Type B pancreatic cell (in vitro differentiated cells): ENCODE data around the gene TM4SF1. TPM values are rescaled to one million over a fixed set of nuclear protein-coding genes. Genes with fewer than 3 reads are reported as not detected.

ENCODE experiments used
- DNase-seq: peaks from one replicate; pipeline ENCODE4 v3.0.0; 2021; ENCODE audit warnings: mixed read lengths; ENCODE audit not compliant: unreplicated experiment; ENCODE audit errors: extremely low spot score
- H3K27ac Mint-ChIP-seq: 2 replicates; pipeline ENCODE4 v1.8.0; 2021; ENCODE audit warnings: mild to moderate bottlenecking, mixed read lengths
- H3K27me3 Mint-ChIP-seq: 2 replicates; pipeline ENCODE4 v1.8.0; 2021; ENCODE audit warnings: mixed read lengths
- H3K36me3 Mint-ChIP-seq: 2 replicates; pipeline ENCODE4 v1.8.0; 2021; ENCODE audit warnings: mixed read lengths
- H3K4me1 Mint-ChIP-seq: one replicate; pipeline ENCODE4 v1.8.0; 2021; ENCODE audit warnings: mixed read lengths; ENCODE audit not compliant: unreplicated experiment
- H3K4me3 Mint-ChIP-seq: 2 replicates; pipeline ENCODE4 v1.8.0; 2021; ENCODE audit warnings: mild to moderate bottlenecking, mixed read lengths
- H3K9me3 Mint-ChIP-seq: 2 replicates; pipeline ENCODE4 v1.8.0; 2021; ENCODE audit warnings: mixed read lengths
- CTCF ChIP-seq: fragments of 200-600 bp; sonication (generic); conservative IDR thresholded peaks from 2 replicates; pipeline ENCODE4 v1.5.0; 2021; ENCODE audit warnings: antibody characterized with exemption, mild to moderate bottlenecking
- total RNA-seq: library from RNA; stranded (reverse); gene quantifications from 2 replicates; pipeline ENCODE4 v1.2.1, GENCODE V29; 2021; ENCODE audit warnings: low replicate concordance

Gene TM4SF1
- total RNA-seq, 1 donor from 2014 or later: 39.4 TPM

DNA sequence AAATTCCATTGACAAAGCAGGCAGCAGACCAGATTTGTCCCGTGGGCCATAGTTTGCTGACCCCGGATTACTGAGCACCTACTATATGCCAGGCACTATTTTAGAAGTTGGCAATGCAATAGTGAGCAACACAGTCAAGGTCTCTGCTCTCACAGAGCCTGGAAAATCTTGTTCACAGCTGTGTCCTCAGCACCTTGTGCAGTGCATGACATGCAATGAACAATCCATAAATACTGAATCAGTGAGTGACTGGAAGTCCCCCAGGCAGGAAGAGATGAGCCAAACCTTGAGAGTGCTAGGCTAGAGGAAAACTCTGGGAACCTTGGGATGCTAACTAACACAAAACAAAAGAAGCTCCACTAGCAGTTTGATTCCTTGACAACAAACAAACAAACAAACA lies 14.4 kb downstream of the TM4SF1 start:
- peaks cover 16% of the 10 kb centered on the region for H3K4me1 Mint-ChIP-seq
- DNase-seq: no peak
- TF ChIP-seq CTCF: no peak
- no peaks in the 10 kb centered on the region for H3K36me3 Mint-ChIP-seq
- H3K27ac Mint-ChIP-seq: no peak overlapping the region
- H3K27me3 Mint-ChIP-seq: no peaks in the 10 kb centered on the region
- no peaks in the 10 kb centered on the region for H3K9me3 Mint-ChIP-seq
- no peak overlapping the region for H3K4me3 Mint-ChIP-seq

- no peak for DNase-seq
- no peaks in the 10 kb centered on the region for H3K9me3 Mint-ChIP-seq
- H3K36me3 Mint-ChIP-seq: no peaks in the 10 kb centered on the region
- no peak overlapping the region for H3K27ac Mint-ChIP-seq
- no peaks in the 10 kb centered on the region for H3K27me3 Mint-ChIP-seq
- no peak for TF ChIP-seq CTCF
- no peak overlapping the region for H3K4me3 Mint-ChIP-seq
- peaks cover 18% of the 10 kb centered on the region for H3K4me1 Mint-ChIP-seq
These were observed 15.1 kb downstream of the TM4SF1 start for GRCh38 chr3:149362366-149362765.

DNA sequence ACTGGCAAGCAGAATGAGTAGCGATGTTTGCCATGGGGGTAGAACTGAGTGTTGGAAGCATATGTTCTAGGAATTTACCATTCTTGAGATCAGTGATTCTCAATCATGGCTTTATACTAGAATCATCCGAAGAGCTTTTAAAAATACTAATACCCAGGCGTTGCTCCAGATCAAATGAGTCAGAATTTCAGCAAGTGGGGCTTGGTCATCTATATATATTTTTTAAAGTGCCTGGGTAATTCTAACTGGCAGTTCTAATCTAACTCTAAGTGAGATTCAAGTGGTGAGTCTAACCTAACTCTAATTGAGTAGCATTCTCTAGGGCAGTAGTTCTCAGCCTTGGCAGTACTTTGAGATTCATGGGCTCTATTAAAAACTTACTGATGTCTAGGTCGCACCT lies 20.8 kb downstream of the TM4SF1 start:
- H3K27me3 Mint-ChIP-seq: no peaks in the 10 kb centered on the region
- no peaks in the 10 kb centered on the region for H3K9me3 Mint-ChIP-seq
- H3K4me3 Mint-ChIP-seq: no peak overlapping the region
- H3K4me1 Mint-ChIP-seq: peaks cover 11% of the 10 kb centered on the region
- H3K27ac Mint-ChIP-seq: no peak overlapping the region
- no peak for TF ChIP-seq CTCF
- no peak for DNase-seq
- no peaks in the 10 kb centered on the region for H3K36me3 Mint-ChIP-seq

- TF ChIP-seq CTCF: no peak
- Mint-ChIP-seq H3K27me3 (no peaks in the 10 kb centered on the region), H3K4me3 (no peak overlapping the region), H3K27ac (no peak overlapping the region), H3K9me3 (no peaks in the 10 kb centered on the region), H3K4me1 (peaks cover 11% of the 10 kb centered on the region), H3K36me3 (no peaks in the 10 kb centered on the region)
- DNase-seq: no peak
These were observed 21.3 kb downstream of the TM4SF1 start for GRCh38 chr3:149356044-149356592.

GRCh38 chr3:149353581-149354184 lies 23.8 kb downstream of the TM4SF1 start:
- no peak overlapping the region for H3K4me3 Mint-ChIP-seq
- TF ChIP-seq CTCF: no peak
- no peak overlapping the region for H3K27ac Mint-ChIP-seq
- no peaks in the 10 kb centered on the region for H3K27me3 Mint-ChIP-seq
- no peaks in the 10 kb centered on the region for H3K36me3 Mint-ChIP-seq
- no peak for DNase-seq
- H3K4me1 Mint-ChIP-seq: peaks cover 11% of the 10 kb centered on the region
- H3K9me3 Mint-ChIP-seq: no peaks in the 10 kb centered on the region

DNA sequence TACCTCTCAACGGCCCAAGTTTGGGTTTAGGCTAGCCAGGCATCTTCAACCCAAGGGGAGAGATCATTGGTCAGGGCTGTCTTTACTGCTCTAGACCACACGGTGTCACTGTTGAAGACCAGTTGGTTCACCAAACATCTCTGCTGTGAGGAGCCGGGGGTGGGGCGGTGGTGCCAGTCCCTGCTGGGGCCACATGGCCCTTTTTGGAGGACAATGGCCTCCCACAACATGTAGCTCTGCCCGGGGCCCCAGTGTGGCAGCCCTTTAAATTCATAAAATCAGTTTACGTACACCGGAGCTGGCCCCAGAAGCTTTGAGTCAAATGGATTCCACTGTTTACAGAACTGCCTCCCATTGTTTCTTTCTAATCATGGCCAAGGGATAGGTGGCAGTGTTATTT lies 24.9 kb downstream of the TM4SF1 start:
- Mint-ChIP-seq H3K4me3 (no peak overlapping the region), H3K9me3 (no peaks in the 10 kb centered on the region), H3K27me3 (no peaks in the 10 kb centered on the region), H3K4me1 (peaks cover 8% of the 10 kb centered on the region), H3K27ac (no peak overlapping the region), H3K36me3 (no peaks in the 10 kb centered on the region)
- TF ChIP-seq CTCF: peak; percentile 77
- DNase-seq: no peak
